ENCODE results near the gene SLC16A10.

DNA sequence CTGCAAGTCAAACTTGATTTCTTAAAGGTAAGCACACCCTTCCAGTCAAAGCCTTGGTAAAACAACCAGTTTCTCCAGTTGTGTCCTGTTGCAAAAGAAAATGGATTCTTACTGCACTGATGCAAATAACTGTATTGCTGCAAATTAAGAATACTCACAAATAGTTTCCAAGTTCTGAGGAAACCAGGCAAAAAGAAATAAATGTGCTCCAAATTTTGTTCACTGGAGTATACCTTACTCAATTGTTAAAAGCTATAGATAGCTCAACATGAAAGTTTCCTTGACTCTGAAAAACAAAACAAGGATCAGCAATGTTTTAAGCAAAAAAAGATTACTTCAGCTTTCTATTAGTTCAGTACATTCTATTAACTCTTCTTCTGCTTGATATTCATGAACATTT is 75.2 kb downstream of the SLC16A10 start:
- TF ChIP-seq YY1 (IDR thresholded peaks at IDR 0.05; ENCODE audit: insufficient read depth, insufficient replicate concordance, low read depth, low read length): no peak
- TF ChIP-seq ZNF768 (CRISPR knock-in tag; IDR thresholded peaks at IDR 0.05): no peak
- TF ChIP-seq SRSF1 (optimal IDR thresholded peaks at IDR 0.05; ENCODE audit: low read depth, low read length): no peak
- no peak for TF ChIP-seq EZH2 (conservative IDR thresholded peaks at IDR 0.05; ENCODE audit: low read depth, low read length)
- TF ChIP-seq, protein P1, sequence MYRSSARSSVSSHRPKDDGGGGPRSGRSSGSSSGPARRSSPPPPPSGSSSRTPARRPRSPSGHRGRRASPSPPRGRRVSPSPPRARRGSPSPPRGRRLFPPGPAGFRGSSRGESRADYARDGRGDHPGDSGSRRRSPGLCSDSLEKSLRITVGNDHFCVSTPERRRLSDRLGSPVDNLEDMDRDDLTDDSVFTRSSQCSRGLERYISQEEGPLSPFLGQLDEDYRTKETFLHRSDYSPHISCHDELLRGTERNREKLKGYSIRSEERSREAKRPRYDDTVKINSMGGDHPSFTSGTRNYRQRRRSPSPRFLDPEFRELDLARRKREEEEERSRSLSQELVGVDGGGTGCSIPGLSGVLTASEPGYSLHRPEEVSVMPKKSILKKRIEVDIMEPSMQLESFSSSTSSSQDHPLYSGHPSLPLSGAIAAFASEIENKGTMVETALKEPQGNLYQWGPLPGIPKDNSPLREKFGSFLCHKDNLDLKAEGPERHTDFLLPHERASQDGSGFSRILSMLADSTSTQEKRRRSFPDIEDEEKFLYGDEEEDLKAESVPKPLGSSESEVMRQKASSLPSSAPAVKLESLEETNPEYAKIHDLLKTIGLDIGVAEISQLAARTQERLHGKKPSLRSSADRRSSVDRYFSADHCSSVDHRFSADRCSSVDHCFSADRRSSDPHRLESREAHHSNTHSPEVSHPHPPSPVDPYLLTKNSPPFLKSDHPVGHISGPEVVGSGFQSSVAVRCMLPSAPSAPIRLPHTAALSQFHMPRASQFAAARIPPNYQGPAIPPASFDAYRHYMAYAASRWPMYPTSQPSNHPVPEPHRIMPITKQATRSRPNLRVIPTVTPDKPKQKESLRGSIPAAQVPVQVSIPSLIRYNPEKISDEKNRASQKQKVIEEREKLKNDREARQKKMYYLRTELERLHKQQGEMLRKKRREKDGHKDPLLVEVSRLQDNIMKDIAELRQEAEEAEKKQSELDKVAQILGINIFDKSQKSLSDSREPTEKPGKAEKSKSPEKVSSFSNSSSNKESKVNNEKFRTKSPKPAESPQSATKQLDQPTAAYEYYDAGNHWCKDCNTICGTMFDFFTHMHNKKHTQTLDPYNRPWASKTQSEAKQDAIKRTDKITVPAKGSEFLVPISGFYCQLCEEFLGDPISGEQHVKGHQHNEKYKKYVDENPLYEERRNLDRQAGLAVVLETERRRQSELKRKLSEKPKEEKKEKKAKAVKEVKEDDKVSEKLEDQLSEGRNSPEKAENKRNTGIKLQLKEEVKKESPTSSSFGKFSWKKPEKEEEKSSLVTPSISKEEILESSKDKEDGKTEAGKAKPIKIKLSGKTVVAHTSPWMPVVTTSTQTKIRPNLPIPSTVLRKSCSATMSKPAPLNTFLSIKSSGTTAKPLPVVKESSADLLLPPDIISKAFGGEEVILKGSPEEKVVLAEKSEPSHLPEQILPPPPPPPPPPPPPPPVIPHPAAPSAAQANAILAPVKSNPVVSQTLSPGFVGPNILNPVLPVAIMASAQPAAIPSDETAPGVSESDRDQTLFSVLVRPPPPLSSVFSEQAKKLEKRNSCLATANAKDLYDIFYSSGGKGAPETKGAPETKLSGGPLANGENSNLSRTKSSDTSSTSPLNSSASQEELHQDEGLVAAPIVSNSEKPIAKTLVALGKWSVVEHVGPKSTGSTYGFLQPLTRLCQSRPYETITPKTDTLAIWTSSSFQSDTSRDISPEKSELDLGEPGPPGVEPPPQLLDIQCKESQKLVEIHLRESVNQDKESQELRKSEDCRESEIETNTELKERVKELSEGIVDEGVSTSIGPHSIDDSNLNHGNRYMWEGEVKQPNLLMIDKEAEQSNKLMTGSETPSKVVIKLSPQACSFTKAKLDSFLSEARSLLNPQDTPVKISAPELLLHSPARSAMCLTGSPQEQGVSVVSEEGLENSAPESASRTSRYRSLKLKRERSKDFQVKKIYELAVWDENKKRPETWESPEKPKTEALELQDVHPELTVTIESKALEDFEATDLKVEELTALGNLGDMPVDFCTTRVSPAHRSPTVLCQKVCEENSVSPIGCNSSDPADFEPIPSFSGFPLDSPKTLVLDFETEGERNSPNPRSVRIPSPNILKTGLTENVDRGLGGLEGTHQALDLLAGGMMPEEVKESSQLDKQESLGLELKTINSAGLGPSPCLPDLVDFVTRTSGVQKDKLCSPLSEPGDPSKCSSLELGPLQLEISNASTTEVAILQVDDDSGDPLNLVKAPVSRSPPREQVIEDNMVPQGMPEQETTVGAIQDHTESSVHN (CRISPR knock-in tag; IDR thresholded peaks at IDR 0.05): no peak
- no peak for TF ChIP-seq POLR2A (IDR thresholded peaks at IDR 0.05; ENCODE audit: insufficient read depth in 1 of 2, low read depth in 2 of 2, low read length in 2 of 2)
- no peak for TF ChIP-seq BCL6 (CRISPR knock-in tag; IDR thresholded peaks at IDR 0.05)
- no peak for TF ChIP-seq ZNF230 (CRISPR knock-in tag; IDR thresholded peaks at IDR 0.05)
- TF ChIP-seq, protein P2, sequence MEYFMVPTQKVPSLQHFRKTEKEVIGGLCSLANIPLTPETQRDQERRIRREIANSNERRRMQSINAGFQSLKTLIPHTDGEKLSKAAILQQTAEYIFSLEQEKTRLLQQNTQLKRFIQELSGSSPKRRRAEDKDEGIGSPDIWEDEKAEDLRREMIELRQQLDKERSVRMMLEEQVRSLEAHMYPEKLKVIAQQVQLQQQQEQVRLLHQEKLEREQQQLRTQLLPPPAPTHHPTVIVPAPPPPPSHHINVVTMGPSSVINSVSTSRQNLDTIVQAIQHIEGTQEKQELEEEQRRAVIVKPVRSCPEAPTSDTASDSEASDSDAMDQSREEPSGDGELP (IDR thresholded peaks at IDR 0.05; ENCODE audit: borderline replicate concordance, low read depth): no peak
- no peak for TF ChIP-seq RAD21 (CRISPR knock-in tag; IDR thresholded peaks at IDR 0.05)
